Caco-2 (cell line): ENCODE results near the gene ZNRF3. TPM values are rescaled to one million over a fixed set of nuclear protein-coding genes. Genes with fewer than 3 reads are reported as not detected.
A peak's percentile ranks its signal among the peaks of the same experiment; 100 is the strongest.

Source experiments
- BruUV-seq: library from RNA; stranded (reverse); fragments of 400-500 nt; replicated peaks from 2 replicates; lab custom pipeline; 2021; lab: Mats Ljungman, UMichigan
- CTCF ChIA-PET: fragments of 300-600 bp; sonication (Branson Sonifier 250); formaldehyde crosslinking; loops from one replicate; lab custom pipeline; 2022; ENCODE audit warnings: antibody characterized with exemption; lab: Charles Lee
- POLR2A ChIA-PET: fragments of 300-600 bp; sonication (Branson Sonifier 250); formaldehyde crosslinking; loops from one replicate; lab custom pipeline; 2022; ENCODE audit warnings: antibody characterized with exemption; lab: Charles Lee
- DNase-seq, 2 experiments: peaks; one replicate each; pipeline versions ENCODE4 v3.0.0 to v3.0.0-alpha.2; 2020 to 2022
- H3K27me3 ChIP-seq: replicated peaks from 2 replicates; pipeline ENCODE4 v1.6.0; 2011; ENCODE audit warnings: low read length; ENCODE audit not compliant: control insufficient read depth, insufficient read depth
- H3K36me3 ChIP-seq: 2 replicates; pipeline ENCODE4 v1.5.1; 2011; ENCODE audit warnings: low read length; ENCODE audit not compliant: control insufficient read depth, insufficient read depth
- H3K4me1 ChIP-seq: fragments of 250-450 bp; sonication (Bioruptor Pico); 2 replicates; pipeline ENCODE4 v1.5.1; 2020; ENCODE audit warnings: mild to moderate bottlenecking
- H3K4me3 ChIP-seq: 2 replicates; pipeline ENCODE4 v1.5.1; 2011; ENCODE audit warnings: low read depth, mild to moderate bottlenecking, control low read depth, low read length
- H3K9me3 ChIP-seq: fragments of 250-450 bp; sonication (Bioruptor Pico); 2 replicates; pipeline ENCODE4 v1.5.1; 2020; ENCODE audit warnings: mild to moderate bottlenecking, moderate library complexity
- H3K27ac Mint-ChIP-seq: one replicate; pipeline ENCODE4 v1.8.0; 2022; ENCODE audit warnings: mixed read lengths; ENCODE audit not compliant: unreplicated experiment
- H3K27me3 Mint-ChIP-seq: one replicate; pipeline ENCODE4 v1.8.0; 2022; ENCODE audit warnings: mixed read lengths; ENCODE audit not compliant: insufficient read depth, unreplicated experiment
- H3K36me3 Mint-ChIP-seq: one replicate; pipeline ENCODE4 v1.8.0; 2022; ENCODE audit warnings: mild to moderate bottlenecking, mixed read lengths; ENCODE audit not compliant: insufficient read depth, unreplicated experiment
- H3K4me1 Mint-ChIP-seq: one replicate; pipeline ENCODE4 v1.8.0; 2022; ENCODE audit warnings: low read depth, mixed read lengths; ENCODE audit not compliant: unreplicated experiment
- H3K4me3 Mint-ChIP-seq: one replicate; pipeline ENCODE4 v1.8.0; 2022; ENCODE audit warnings: mild to moderate bottlenecking, moderate library complexity, mixed read lengths; ENCODE audit not compliant: unreplicated experiment
- H3K9me3 Mint-ChIP-seq: one replicate; pipeline ENCODE4 v1.8.0; 2022; ENCODE audit warnings: mixed read lengths; ENCODE audit not compliant: unreplicated experiment
- intact Hi-C: fragments of 100-400 bp; cut with micrococcal nuclease; formaldehyde crosslinking; loops from one replicate; pipeline ENCODE4 v1.10.0; 2022; ENCODE audit not compliant: unreplicated experiment
- total RNA-seq: library from RNA; stranded (reverse); gene quantifications from 2 replicates; pipeline ENCODE4 v1.2.3, GENCODE V29; 2022
- TF ChIP-seq, protein P1 (sequence below), 2 experiments: fragments of 200-600 bp in 1 of 2; IDR thresholded peaks; 1 replicate in 1 of 2; 2 replicates in 1 of 2; pipeline versions ENCODE4 v1.5.1 to v1.8.0; 2011 to 2022; ENCODE audit warnings: antibody characterized with exemption in 1 of 2, control low read depth in 1 of 2, inconsistent platforms in 1 of 2, low read depth in 1 of 2, low read length in 1 of 2, mild to moderate bottlenecking in 1 of 2, moderate library complexity in 1 of 2; ENCODE audit not compliant: insufficient read depth in 1 of 2, severe bottlenecking in 1 of 2, unreplicated experiment in 1 of 2

Gene ZNRF3
- total RNA-seq, 1 experiment from 2014 or later: 41.1 TPM

DNA sequence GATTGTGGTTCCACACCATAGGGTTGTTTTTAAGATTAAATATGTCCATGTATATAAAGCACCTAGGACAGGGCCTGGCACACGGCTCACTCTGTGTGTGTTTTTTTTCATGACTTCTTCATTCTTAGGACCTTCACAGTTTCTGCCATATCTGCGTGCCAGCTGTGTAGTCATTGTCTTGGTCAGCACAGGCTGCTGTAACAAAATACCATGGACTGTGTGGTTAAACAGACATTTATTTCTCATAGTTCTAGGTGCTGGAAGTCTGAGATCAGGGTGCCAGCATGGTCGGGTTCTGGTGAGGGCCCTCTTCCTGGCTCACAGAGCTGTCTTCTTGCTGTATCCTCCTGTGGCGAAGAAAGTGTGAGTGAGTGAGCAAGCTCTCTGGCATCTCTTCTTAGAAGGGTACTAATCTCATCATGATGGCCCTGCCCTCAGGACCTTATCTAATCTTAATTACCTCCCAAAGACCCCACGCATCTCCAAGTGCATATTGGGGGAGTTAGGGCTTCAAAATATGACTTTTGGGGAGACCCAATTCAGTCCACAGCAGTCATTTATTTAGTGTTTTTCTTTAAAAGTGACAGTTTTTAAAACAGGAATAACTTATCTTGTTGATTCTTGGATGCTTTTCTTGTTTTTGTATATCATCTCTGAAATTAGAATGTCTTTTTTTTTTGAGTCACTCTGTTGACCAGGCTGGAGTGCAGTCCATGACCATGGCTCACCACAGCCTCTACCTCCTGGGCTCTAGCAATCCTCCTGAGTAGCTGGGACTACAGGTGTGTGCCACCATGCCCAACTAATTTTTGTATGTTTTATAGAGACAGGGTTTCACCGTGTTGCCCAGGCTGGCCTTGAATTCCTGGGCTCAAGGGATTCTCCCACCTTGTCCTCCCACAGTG, 70.9 kb downstream of the ZNRF3 start:
- Mint-ChIP-seq H3K4me1 (peaks cover 48% of the 10 kb centered on the region), H3K27ac (peak overlapping the region; percentile 91), H3K4me3 (no peak overlapping the region), H3K36me3 (peaks cover 65% of the 10 kb centered on the region), H3K9me3 (no peaks in the 10 kb centered on the region), H3K27me3 (no peaks in the 10 kb centered on the region)
- ChIA-PET CTCF (no interaction called here), POLR2A (interaction anchor here (0.7 kb wide), 1 partner anchor 23 kb away, joined by 3 read pairs; no protein-coding TSS in a partner anchor)
- Histone ChIP-seq H3K9me3 (no peaks in the 10 kb centered on the region), H3K4me1 (peaks cover 55% of the 10 kb centered on the region), H3K36me3 (peaks cover 1% of the 10 kb centered on the region; the same call in 1 of the 2 replicates), H3K4me3 (no peak overlapping the region), H3K27me3 (no peaks in the 10 kb centered on the region)
- intact Hi-C loops: loop anchor here (2.0 kb wide), 2 partner anchors 67 to 87 kb away; no protein-coding TSS in a partner anchor
- TF ChIP-seq, protein P1, sequence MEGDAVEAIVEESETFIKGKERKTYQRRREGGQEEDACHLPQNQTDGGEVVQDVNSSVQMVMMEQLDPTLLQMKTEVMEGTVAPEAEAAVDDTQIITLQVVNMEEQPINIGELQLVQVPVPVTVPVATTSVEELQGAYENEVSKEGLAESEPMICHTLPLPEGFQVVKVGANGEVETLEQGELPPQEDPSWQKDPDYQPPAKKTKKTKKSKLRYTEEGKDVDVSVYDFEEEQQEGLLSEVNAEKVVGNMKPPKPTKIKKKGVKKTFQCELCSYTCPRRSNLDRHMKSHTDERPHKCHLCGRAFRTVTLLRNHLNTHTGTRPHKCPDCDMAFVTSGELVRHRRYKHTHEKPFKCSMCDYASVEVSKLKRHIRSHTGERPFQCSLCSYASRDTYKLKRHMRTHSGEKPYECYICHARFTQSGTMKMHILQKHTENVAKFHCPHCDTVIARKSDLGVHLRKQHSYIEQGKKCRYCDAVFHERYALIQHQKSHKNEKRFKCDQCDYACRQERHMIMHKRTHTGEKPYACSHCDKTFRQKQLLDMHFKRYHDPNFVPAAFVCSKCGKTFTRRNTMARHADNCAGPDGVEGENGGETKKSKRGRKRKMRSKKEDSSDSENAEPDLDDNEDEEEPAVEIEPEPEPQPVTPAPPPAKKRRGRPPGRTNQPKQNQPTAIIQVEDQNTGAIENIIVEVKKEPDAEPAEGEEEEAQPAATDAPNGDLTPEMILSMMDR (IDR thresholded peaks at IDR 0.05; ENCODE audit: insufficient read depth in 1 of 2, low read depth in 1 of 2, low read length in 1 of 2, severe bottlenecking in 1 of 2, unreplicated experiment in 1 of 2): no peak
- DNase-seq: no peak
- BruUV-seq: no TSS peak

DNA sequence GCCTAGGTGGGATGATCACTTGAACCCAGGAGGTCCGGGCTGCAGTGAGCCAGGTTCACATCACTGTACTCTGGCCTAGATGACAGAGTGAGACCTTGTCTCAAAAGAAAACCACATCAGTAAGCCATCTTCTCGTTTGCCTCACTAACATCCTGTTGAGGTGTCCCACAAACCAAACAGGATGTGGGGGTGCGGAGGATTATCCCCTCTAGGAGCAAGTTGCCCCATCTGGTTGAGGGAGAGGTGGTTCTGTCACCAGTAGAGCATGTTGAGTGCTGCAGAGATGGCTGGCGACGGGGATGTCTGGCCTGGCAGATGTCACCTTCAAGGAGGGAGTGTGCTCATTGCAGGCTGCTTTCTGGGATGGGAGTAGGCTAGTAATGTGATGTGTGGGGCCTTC, 72.4 kb downstream of the ZNRF3 start:
- H3K4me1 Mint-ChIP-seq: peaks cover 41% of the 10 kb centered on the region
- POLR2A ChIA-PET: interaction anchor here (0.7 kb wide), 1 partner anchor 12 kb away, joined by 3 read pairs; no protein-coding TSS in a partner anchor
- no peak overlapping the region for H3K4me3 Mint-ChIP-seq
- Histone ChIP-seq H3K4me3 (no peak overlapping the region), H3K9me3 (no peaks in the 10 kb centered on the region), H3K36me3 (peaks cover 1% of the 10 kb centered on the region; the same call in 1 of the 2 replicates), H3K27me3 (no peaks in the 10 kb centered on the region), H3K4me1 (peaks cover 43% of the 10 kb centered on the region)
- intact Hi-C loops: no loop called here
- CTCF ChIA-PET: interaction anchor here (0.6 kb wide), 1 partner anchor 84 kb away, joined by 3 read pairs; no protein-coding TSS in a partner anchor
- peaks cover 71% of the 10 kb centered on the region for H3K36me3 Mint-ChIP-seq
- H3K9me3 Mint-ChIP-seq: no peaks in the 10 kb centered on the region
- no peaks in the 10 kb centered on the region for H3K27me3 Mint-ChIP-seq
- BruUV-seq: no TSS peak
- TF ChIP-seq, protein P1 (IDR thresholded peaks at IDR 0.05; ENCODE audit: insufficient read depth in 1 of 2, low read depth in 1 of 2, low read length in 1 of 2, severe bottlenecking in 1 of 2, unreplicated experiment in 1 of 2): no peak
- H3K27ac Mint-ChIP-seq: peak overlapping the region; percentile 37
- no peak for DNase-seq

DNA sequence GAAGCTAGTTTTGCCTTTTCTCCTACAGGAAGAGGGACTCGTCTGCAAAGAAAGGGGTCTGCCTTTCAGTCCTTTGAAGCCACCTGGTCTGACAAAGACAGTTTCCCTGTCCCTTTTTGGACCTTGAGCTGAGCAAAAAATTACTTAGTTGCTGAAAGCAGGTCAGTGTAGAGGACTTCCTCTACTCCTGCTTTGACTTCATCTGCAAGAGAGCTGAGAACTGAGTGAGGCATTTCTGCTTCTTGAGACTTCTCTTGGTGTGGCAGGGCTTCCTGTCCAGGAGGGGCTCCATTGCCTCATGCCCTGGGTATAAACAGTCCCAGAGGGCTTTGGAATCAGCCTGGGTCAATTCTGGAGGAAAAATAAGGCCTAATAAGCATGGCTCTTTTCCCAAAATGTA, 73.1 kb downstream of the ZNRF3 start:
- no TSS peak for BruUV-seq
- Histone ChIP-seq H3K4me3 (no peak overlapping the region), H3K4me1 (peaks cover 36% of the 10 kb centered on the region), H3K9me3 (no peaks in the 10 kb centered on the region), H3K27me3 (no peaks in the 10 kb centered on the region), H3K36me3 (peaks cover 1% of the 10 kb centered on the region; the same call in 1 of the 2 replicates)
- POLR2A ChIA-PET: no interaction called here
- CTCF ChIA-PET: no interaction called here
- H3K36me3 Mint-ChIP-seq: peaks cover 77% of the 10 kb centered on the region
- H3K27me3 Mint-ChIP-seq: no peaks in the 10 kb centered on the region
- TF ChIP-seq, protein P1 (IDR thresholded peaks at IDR 0.05; ENCODE audit: insufficient read depth in 1 of 2, low read depth in 1 of 2, low read length in 1 of 2, severe bottlenecking in 1 of 2, unreplicated experiment in 1 of 2): no peak
- no peak overlapping the region for H3K4me3 Mint-ChIP-seq
- no peak for DNase-seq
- intact Hi-C loops: no loop called here
- H3K4me1 Mint-ChIP-seq: peaks cover 40% of the 10 kb centered on the region
- peak overlapping the region; percentile 37 for H3K27ac Mint-ChIP-seq
- no peaks in the 10 kb centered on the region for H3K9me3 Mint-ChIP-seq
